ENCODE results near the gene GAREM2.
A peak's percentile ranks its signal among the peaks of the same experiment; 100 is the strongest.

GAREM2 gene

DNA sequence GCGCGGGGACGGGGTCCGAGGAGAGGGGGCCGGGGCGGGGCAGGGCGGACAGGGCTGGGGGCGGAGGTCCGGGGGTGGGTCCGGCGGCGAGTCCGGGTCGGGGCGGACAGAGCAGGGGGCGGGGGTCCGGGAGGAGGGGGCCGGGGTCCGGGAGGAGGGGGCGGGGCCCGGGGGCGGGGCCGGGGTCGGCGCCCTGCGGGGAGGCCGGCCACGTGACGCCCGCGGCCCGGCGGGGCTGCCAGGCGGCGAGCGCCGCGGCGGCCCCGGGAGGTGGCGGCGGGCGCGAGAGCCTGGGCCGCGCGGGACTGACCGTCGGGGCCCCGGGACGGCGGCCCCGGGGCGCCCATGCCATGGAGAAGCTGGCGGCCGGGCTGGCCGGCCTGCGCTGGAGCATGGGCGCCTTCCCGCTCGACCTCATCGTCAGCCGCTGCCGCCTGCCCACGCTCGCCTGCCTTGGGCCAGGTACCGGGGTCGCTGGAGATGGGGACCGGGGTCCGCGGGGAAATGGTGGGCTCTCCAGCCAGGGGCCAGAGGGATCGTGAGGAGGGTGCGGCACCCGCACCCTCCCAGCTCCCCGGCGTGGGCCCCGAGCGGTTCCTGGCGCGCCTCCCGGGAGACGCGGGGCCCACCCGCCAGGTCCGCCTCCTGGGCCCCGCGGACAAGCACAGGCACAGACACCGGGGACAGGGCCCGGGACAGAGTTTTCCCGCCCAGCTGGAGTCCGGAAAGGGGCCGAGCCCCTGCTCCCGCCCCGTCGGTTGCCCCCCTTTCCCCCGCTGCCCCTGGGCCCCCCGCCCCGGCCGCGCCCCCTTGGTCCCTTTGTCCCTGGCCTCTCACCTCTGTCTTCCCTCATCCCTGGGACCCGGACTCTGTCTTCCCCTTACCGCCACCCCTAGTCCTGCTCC, at the start of gene GAREM2:
Gene GAREM2 (plus strand): TSS at position 218 of the 905 bp plus-strand sequence. CDS start 133 bp downstream, at position 351.
- no peaks in the 10 kb centered on the region; the same call in 1 of the 2 replicates for H3K9me3 ChIP-seq
- TF ChIP-seq Cebpa-rat (IDR thresholded peaks at IDR 0.05) = no peak
- no peaks in the 10 kb centered on the region for H3K4me1 ChIP-seq
- peak within 1 kb of the TSS; percentile 95 for H3K4me2 ChIP-seq
- H3K9ac ChIP-seq = peak within 1 kb of the TSS; percentile 64
- peaks cover 85% of the 10 kb centered on the region for H3K27me3 ChIP-seq
- peak within 1 kb of the TSS; percentile 69 for H3K4me3 ChIP-seq
- H3K36me3 ChIP-seq = no peaks in the 10 kb centered on the region
- no peak within 1 kb of the TSS for H3K27ac ChIP-seq
- peaks cover 13% of the 10 kb centered on the region for H4K20me1 ChIP-seq

DNA sequence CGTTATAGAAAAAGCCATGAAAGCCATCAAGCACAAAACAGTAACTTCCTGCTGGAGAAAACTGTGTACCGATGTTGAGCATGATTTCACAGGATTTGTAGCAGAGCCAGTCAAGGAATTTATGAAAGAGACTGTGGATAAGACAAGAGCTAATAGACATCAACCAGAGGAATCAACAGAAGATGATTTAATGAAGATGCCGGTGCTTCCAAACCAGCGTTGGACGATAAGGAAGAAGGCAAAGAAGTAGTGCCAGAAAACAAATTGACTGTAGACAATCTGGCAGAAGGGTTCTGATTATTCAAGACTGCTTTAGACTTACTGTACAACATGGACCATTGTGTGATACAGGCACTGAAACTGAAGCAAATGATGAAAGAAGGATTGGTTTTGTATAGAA, 49.5 kb upstream of the GAREM2 start:
- H3K9me3 ChIP-seq = no peaks in the 10 kb centered on the region
- H3K27me3 ChIP-seq = no peaks in the 10 kb centered on the region
- TF ChIP-seq Cebpa-rat (IDR thresholded peaks at IDR 0.05) = no peak
- H3K36me3 ChIP-seq = peaks cover 67% of the 10 kb centered on the region
- H3K4me1 ChIP-seq = no peaks in the 10 kb centered on the region
- no peak overlapping the region for H3K4me2 ChIP-seq
- H4K20me1 ChIP-seq = peaks cover 89% of the 10 kb centered on the region
- no peak overlapping the region for H3K9ac ChIP-seq
- no peak overlapping the region for H3K4me3 ChIP-seq
- no peak overlapping the region for H3K27ac ChIP-seq

DNA sequence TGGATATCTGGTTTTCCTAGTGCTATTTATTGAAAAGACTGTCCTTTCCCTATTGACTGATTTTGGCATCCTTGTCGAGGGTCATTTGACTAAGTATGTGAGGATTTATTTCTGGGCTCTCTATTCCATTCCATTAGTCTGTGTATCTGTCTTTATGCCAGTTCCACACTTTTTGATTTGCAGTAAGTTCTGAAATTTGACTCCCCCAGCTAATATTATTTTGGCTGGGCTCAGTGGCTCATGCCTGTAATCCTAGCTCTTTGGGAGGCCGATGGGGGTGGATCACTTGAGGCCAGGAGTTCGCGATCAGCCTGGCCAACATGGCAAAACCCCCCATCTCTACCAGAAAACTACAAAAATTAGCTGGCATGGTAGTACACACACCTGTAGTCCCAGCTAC, 46.8 kb upstream of the GAREM2 start:
- no peak for TF ChIP-seq Cebpa-rat (IDR thresholded peaks at IDR 0.05)
- peaks cover 76% of the 10 kb centered on the region for H4K20me1 ChIP-seq
- H3K4me1 ChIP-seq = peaks cover 6% of the 10 kb centered on the region; the same call in 1 of the 2 replicates
- no peaks in the 10 kb centered on the region for H3K27me3 ChIP-seq
- no peak overlapping the region for H3K4me2 ChIP-seq
- peaks cover 54% of the 10 kb centered on the region for H3K36me3 ChIP-seq
- H3K9me3 ChIP-seq = no peaks in the 10 kb centered on the region
- no peak overlapping the region for H3K9ac ChIP-seq
- no peak overlapping the region for H3K27ac ChIP-seq
- H3K4me3 ChIP-seq = no peak overlapping the region

DNA sequence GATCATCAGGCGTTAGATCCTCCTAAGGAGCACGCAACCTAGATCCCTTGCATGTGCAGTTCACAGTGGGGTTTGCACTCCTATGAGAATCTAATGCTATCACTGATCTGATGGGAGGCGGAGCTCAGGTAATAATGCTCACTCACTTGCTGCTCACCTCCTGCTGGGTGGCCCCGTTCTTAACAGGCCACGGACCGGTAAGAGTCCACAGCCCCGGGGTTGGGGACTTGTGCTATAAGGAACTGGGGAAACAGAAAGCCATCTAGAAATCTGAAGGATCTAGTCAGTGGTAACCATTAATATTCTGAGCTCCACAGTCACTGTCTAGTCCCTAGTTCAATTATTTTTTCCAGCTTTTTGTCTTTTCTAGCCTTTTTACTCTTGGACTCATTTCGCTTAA, 44.7 kb upstream of the GAREM2 start:
- Histone ChIP-seq H4K20me1 (peaks cover 69% of the 10 kb centered on the region), H3K9ac (no peak overlapping the region)

DNA sequence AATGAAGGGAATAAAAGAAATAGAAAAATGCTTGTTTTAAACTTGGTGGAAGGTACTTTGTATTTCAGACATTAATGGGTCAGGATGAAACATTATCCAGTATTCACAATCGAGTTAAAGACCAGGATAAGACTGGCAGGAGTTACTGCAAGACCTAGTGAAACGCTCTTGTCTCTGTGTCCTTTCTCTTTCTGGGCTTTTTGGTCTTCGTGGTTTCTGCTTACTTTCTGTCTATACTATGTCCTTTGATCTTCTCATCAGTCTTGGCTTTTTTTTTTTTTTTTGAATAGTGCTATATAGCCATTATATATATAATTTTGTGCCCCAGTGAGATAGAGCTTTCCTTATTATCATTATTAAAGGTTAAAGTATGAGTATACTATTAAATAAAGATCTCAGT, 42.1 kb upstream of the GAREM2 start:
- Histone ChIP-seq H3K4me1 (peaks cover 6% of the 10 kb centered on the region; the same call in 1 of the 2 replicates), H3K36me3 (peaks cover 58% of the 10 kb centered on the region), H3K27ac (no peak overlapping the region), H3K9ac (no peak overlapping the region), H3K27me3 (no peaks in the 10 kb centered on the region), H3K4me2 (no peak overlapping the region), H4K20me1 (peaks cover 58% of the 10 kb centered on the region), H3K4me3 (no peak overlapping the region), H3K9me3 (no peaks in the 10 kb centered on the region)
- TF ChIP-seq Cebpa-rat (IDR thresholded peaks at IDR 0.05) = no peak

More for the DNA sequence above, 44.7 kb upstream of the GAREM2 start:
- Histone ChIP-seq H3K27me3 (no peaks in the 10 kb centered on the region), H3K36me3 (peaks cover 46% of the 10 kb centered on the region), H3K4me1 (peaks cover 6% of the 10 kb centered on the region; the same call in 1 of the 2 replicates), H3K4me2 (no peak overlapping the region), H3K4me3 (no peak overlapping the region), H3K27ac (no peak overlapping the region), H3K9me3 (no peaks in the 10 kb centered on the region)
- TF ChIP-seq Cebpa-rat (IDR thresholded peaks at IDR 0.05) = no peak

DNA sequence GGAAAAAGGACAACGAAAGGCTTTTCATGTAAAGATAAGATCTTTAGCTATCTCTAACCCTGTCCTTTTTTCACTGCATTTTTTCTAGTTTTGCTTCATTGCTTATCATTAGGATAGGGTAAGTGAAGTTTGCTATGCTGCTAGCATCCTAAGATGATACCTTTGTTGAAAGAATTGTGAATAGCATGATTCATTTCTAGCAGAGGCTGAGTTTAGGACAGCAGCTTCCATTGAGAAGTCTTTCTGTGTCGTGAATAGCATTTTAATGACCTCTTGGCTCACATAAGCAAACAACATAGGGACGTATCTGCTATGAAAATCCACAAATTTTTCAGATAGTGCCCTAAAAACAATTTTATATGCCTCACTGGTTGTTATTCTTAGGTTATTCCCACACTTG, 36.4 kb upstream of the GAREM2 start:
- no peak overlapping the region for H3K4me3 ChIP-seq
- no peak overlapping the region for H3K9ac ChIP-seq
- TF ChIP-seq Cebpa-rat (IDR thresholded peaks at IDR 0.05) = no peak

DNA sequence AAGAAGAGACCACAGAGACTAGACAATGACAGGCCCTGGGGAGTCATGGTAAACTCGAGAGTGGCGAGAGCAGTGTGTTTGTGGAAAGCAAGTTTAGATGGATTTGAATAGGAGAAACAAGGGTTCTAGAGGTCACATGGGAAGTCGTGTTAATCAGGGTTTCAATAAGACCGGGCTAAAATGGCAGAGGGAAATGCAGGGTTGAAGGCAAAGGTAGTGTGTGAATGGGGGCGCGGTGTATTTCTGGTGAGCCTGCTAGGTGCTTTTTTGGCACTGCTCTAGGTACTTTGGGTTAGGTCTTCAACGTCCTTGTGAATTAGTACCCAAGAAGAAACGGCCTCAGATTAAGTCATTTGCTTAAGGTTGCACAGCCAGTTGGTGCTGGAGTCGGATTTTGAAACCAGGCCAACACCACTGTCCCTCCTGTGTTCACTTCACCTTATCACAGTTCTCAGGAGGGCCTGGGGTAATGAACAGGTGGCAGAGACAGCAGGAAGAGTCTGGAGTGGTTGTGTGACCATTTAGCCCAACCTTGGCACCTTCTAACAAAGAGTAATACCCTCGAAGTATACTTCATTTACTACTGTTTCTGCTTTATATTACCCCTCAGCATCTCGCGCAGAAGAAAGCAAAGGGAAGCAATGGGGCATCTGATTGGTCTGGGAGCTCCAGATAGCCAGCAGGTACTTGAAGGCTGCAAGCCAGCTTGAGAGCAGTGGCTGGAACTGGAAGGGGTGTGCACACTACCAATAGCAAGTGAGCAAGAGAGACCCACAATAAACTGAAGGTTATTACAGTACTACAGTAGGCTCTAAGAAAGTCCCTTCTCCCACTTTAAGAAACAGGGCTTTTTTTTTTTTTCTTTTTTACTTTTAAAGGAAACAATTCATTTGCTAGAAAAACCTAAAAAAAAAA, 33.4 kb upstream of the GAREM2 start:
- TF ChIP-seq Cebpa-rat (IDR thresholded peaks at IDR 0.05) = no peak
- Histone ChIP-seq H3K27me3 (no peaks in the 10 kb centered on the region), H3K4me3 (no peak overlapping the region), H3K4me1 (peaks cover 6% of the 10 kb centered on the region), H3K36me3 (peaks cover 33% of the 10 kb centered on the region), H3K27ac (no peak overlapping the region), H4K20me1 (no peaks in the 10 kb centered on the region), H3K9ac (no peak overlapping the region), H3K9me3 (no peaks in the 10 kb centered on the region), H3K4me2 (no peak overlapping the region)

More for the DNA sequence above, 36.4 kb upstream of the GAREM2 start:
- H4K20me1 ChIP-seq = peaks cover 24% of the 10 kb centered on the region; the same call in 1 of the 2 replicates
- peaks cover 52% of the 10 kb centered on the region for H3K36me3 ChIP-seq
- H3K4me1 ChIP-seq = no peaks in the 10 kb centered on the region
- no peak overlapping the region for H3K4me2 ChIP-seq
- H3K27ac ChIP-seq = no peak overlapping the region
- H3K9me3 ChIP-seq = no peaks in the 10 kb centered on the region
- H3K27me3 ChIP-seq = no peaks in the 10 kb centered on the region

DNA sequence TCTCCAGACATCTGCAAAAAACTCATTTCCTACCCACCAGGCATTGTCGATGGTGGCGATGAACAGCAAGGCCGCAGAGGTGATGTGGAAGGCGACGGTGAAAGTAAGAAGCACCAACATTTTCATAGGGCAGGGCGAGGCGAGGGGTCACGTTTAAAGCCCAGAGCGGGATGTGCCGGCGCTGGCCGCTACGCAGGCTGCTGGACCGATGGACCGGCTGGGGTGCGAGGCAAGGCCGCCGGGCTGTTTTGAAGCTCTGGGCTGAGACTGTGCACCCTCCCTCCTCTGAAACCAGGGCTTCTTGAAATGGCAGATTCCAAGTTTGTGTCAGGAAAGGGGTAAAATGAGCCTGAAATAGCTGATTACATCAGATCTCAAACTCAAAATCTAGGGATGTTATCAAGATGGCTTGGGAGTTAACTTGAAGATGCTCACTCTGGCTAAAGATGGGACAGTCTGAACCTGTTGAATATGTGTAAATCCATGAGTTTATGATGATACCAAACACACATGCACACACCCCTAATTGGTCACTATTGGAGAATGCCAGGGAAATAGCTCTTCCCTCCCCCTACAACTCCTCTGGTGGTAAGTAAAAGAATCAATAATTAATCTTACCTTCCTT, 31.6 kb upstream of the GAREM2 start:
- H3K4me2 ChIP-seq = no peak overlapping the region
- no peak overlapping the region for H3K9ac ChIP-seq
- peaks cover 16% of the 10 kb centered on the region for H3K36me3 ChIP-seq
- H3K27ac ChIP-seq = no peak overlapping the region
- H4K20me1 ChIP-seq = no peaks in the 10 kb centered on the region
- H3K9me3 ChIP-seq = no peaks in the 10 kb centered on the region
- H3K4me1 ChIP-seq = peaks cover 6% of the 10 kb centered on the region
- no peaks in the 10 kb centered on the region for H3K27me3 ChIP-seq
- no peak for TF ChIP-seq Cebpa-rat (IDR thresholded peaks at IDR 0.05)
- H3K4me3 ChIP-seq = no peak overlapping the region

DNA sequence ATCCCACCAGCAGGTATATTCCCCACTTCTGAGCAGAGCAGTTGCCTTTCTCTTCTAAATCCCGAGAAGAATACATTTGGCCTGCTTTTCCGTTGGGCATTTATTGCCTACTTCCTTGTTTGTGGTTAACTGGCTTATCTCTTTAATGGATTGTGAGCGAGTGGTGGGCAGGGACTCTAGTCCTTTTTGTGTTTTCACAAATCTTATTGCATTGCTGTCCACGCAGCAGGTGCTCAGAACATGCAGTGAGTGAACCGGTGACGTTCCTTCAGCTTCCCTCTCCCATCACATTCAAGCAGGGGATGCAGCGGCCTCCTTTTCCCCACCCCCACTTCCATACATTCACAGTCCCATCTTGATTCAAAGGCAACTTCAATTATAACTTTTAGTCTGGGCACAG, 28.9 kb upstream of the GAREM2 start:
- Histone ChIP-seq H3K4me1 (peaks cover 6% of the 10 kb centered on the region), H3K27ac (no peak overlapping the region), H3K9me3 (no peaks in the 10 kb centered on the region), H4K20me1 (no peaks in the 10 kb centered on the region), H3K4me3 (no peak overlapping the region), H3K36me3 (no peaks in the 10 kb centered on the region), H3K9ac (no peak overlapping the region), H3K4me2 (peak overlapping the region; percentile 17; the same call in 1 of the 2 replicates), H3K27me3 (no peaks in the 10 kb centered on the region)
- TF ChIP-seq Cebpa-rat (IDR thresholded peaks at IDR 0.05) = no peak

All from BLaER1 (cell line).